CD4-positive, alpha-beta memory T cell (primary cell): Measurements from ENCODE around the gene PTGES. TPM values are rescaled to one million over a fixed set of nuclear protein-coding genes. Genes with fewer than 3 reads are reported as not detected.
"Not testable (repeated sequence)": the region's sequence is repeated elsewhere in the genome, so short reads cannot be mapped to it uniquely, and the experiment has no call there.

Source experiments
- CTCF ChIA-PET: fragments of 350-600 bp; sonication (Branson Sonifier 250); formaldehyde crosslinking; loops from one replicate; lab custom pipeline; 2021; ENCODE audit warnings: inconsistent platforms; ENCODE audit not compliant: partially characterized antibody; lab: Charles Lee
- POLR2A ChIA-PET: fragments of 350-600 bp; sonication (Branson Sonifier 250); formaldehyde crosslinking; loops from one replicate; lab custom pipeline; 2021; ENCODE audit not compliant: partially characterized antibody; lab: Charles Lee
- DNase-seq, 5 donors: peaks; one replicate each; pipeline versions ENCODE4 v3.0.0 to v3.0.0-alpha.2; 2020 to 2022; ENCODE audit warnings: mixed read lengths in 1 of 5
- H3K27ac ChIP-seq: one replicate; pipeline ENCODE4 v1.7.0; 2013; ENCODE audit warnings: low read depth, low read length
- H3K27me3 ChIP-seq: 2 replicates; pipeline ENCODE4 v1.7.0; 2013; ENCODE audit warnings: mild to moderate bottlenecking, low read length, moderate library complexity; ENCODE audit not compliant: insufficient read depth
- H3K36me3 ChIP-seq: 2 replicates; pipeline ENCODE4 v1.7.0; 2013; ENCODE audit warnings: mild to moderate bottlenecking, low read length, moderate library complexity; ENCODE audit not compliant: insufficient read depth
- H3K4me1 ChIP-seq: 2 replicates; pipeline ENCODE4 v1.7.0; 2013; ENCODE audit warnings: mild to moderate bottlenecking, low read length, moderate library complexity; ENCODE audit not compliant: insufficient read depth
- H3K4me3 ChIP-seq, 2 donors: one replicate each; pipeline ENCODE4 v1.7.0; 2013; ENCODE audit warnings: low read length in 2 of 2, mild to moderate bottlenecking in 1 of 2
- H3K9me3 ChIP-seq, 2 donors: one replicate each; pipeline ENCODE4 v1.7.0; 2013; ENCODE audit warnings: low read length in 2 of 2, control low read depth in 1 of 2; ENCODE audit not compliant: control insufficient read depth in 1 of 2
- H3K27ac Mint-ChIP-seq, 7 donors: one replicate each; pipeline ENCODE4 v1.8.0; 2020 to 2021; ENCODE audit warnings: mixed read lengths in 7 of 7, mild to moderate bottlenecking in 6 of 7, inconsistent platforms in 3 of 7, moderate library complexity in 3 of 7
- H3K27me3 Mint-ChIP-seq, 2 donors: one replicate each; pipeline ENCODE4 v1.8.0; 2020 to 2021; ENCODE audit warnings: mixed read lengths in 2 of 2
- H3K36me3 Mint-ChIP-seq, 2 donors: one replicate each; pipeline ENCODE4 v1.8.0; 2020 to 2021; ENCODE audit warnings: mixed read lengths in 2 of 2, inconsistent platforms in 1 of 2, mild to moderate bottlenecking in 1 of 2
- H3K4me1 Mint-ChIP-seq, 4 donors: one replicate each; pipeline ENCODE4 v1.8.0; 2020 to 2021; ENCODE audit warnings: mixed read lengths in 4 of 4, mild to moderate bottlenecking in 1 of 4
- H3K4me3 Mint-ChIP-seq, 8 donors: one replicate each; pipeline ENCODE4 v1.8.0; 2020 to 2021; ENCODE audit warnings: mixed read lengths in 8 of 8, mild to moderate bottlenecking in 7 of 8, moderate library complexity in 6 of 8, inconsistent platforms in 3 of 8
- H3K9me3 Mint-ChIP-seq, 8 donors: one replicate each; pipeline ENCODE4 v1.8.0; 2020 to 2021; ENCODE audit warnings: mixed read lengths in 8 of 8, mild to moderate bottlenecking in 5 of 8, inconsistent platforms in 3 of 8, moderate library complexity in 1 of 8
- intact Hi-C: fragments of 100-400 bp; cut with micrococcal nuclease; formaldehyde crosslinking; loops from one replicate; pipeline ENCODE4 v1.15.1; 2023
- polyA plus RNA-seq, 2 donors: library from polyadenylated mRNA; unstranded; fragments of 300-500 nt; fragmentation: Illumina TruSeq; gene quantifications; one replicate each; pipeline ENCODE4 v1.2.3, GENCODE V29; 2021
- total RNA-seq, 2 experiments: library from RNA; stranded (reverse); gene quantifications; one replicate each; pipeline ENCODE4 v1.2.3, GENCODE V29; 2021

PTGES gene
- total and polyA plus RNA-seq, 4 experiments from 2014 or later, result not detected

DNA sequence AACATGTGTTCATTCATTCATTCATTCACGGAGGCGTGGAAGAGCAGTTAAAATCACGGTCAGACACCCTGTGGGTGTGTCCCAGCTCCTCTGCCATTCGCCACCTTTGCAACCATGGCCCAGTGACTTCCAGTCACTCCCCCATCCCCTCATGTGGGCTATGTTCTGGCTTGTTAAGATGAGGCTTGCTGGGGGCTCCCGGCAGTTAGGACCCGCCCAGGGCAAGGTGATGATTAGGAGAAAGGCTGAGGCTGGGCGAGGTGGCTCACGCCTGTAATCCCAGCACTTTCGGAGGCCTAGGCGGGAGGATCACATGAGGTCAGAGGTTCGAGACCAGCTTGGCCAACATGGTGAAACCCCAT lies 24.9 kb upstream of the PTGES start:
- Mint-ChIP-seq H3K4me3 (peak overlapping the region in 2 of 8 donors; percentile 44 to 56), H3K27me3 (peaks cover 10 to 12% of the 10 kb centered on the region in 2 donors), H3K36me3 (no peaks in the 10 kb centered on the region), H3K4me1 (peaks cover 2 to 10% (median 7%) of the 10 kb centered on the region in 4 donors), H3K27ac (no peak overlapping the region), H3K9me3 (no peaks in the 10 kb centered on the region)
- H3K27ac ChIP-seq, result no peak overlapping the region
- no peak overlapping the region for H3K4me3 ChIP-seq
- POLR2A ChIA-PET, result interaction anchor here (0.8 kb wide), 1 partner anchor 39 kb away, joined by 4 read pairs; no protein-coding TSS in a partner anchor
- H3K27me3 ChIP-seq, result no peaks in the 10 kb centered on the region
- intact Hi-C loops, result no loop called here
- H3K4me1 ChIP-seq, result peaks cover 10% of the 10 kb centered on the region
- no peaks in the 10 kb centered on the region for H3K9me3 ChIP-seq
- CTCF ChIA-PET, result interaction anchor here (1.5 to 3.8 kb wide), 2 partner anchors 40 to 646 kb away, joined by 5 to 17 read pairs; no protein-coding TSS in a partner anchor
- DNase-seq, result no peak
- no peaks in the 10 kb centered on the region for H3K36me3 ChIP-seq

DNA sequence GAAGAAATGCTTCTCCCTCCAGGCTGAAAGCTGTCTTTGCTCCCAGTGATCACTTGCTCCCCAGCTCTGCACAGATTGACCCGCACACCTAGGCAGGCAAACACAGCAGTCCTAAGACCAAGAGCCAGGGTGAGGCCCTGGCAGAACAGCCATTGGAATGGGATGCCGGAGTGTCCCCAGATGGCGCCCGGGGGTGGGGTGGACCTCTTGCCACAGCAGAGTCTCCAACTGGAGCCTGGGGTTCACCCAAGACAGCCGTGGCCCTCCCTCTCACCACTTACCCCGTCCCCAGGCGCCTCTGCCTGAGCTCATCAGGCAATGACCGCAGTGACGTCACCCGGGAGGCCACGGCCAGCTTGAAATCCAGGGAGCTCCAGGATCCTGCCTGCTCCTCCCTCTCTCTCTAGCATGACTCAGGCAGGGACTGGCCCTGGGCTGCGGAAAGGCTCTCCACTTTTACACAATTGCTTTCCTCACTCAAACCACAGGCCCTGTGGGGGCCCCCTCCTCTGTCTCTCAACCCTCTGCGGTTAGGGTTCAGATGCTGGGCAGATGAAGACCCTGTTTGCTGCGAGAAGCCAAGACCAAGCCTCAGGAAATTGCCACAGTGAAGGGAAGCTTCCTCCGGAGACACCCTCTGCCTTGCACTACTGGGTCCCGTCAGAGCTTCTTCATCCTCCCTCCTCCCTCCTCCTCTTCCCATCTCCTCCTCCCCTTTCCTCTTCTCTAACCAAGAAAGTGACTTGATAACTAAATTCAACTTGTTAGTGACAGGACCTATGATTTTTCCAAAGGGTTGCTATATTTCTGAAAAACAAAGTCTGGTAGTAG lies 24.3 kb upstream of the PTGES start:
- Histone ChIP-seq H3K4me3 (no peak overlapping the region), H3K9me3 (no peaks in the 10 kb centered on the region), H3K36me3 (no peaks in the 10 kb centered on the region), H3K27ac (no peak overlapping the region), H3K4me1 (peaks cover 10% of the 10 kb centered on the region), H3K27me3 (no peaks in the 10 kb centered on the region)
- CTCF ChIA-PET, result interaction anchor here (1.3 to 3.8 kb wide), 3 partner anchors 39 to 645 kb away, joined by 3 to 17 read pairs (median 5); no protein-coding TSS in a partner anchor
- Mint-ChIP-seq H3K4me1 (peaks cover 2 to 10% (median 7%) of the 10 kb centered on the region in 4 donors), H3K9me3 (no peaks in the 10 kb centered on the region), H3K36me3 (no peaks in the 10 kb centered on the region), H3K4me3 (peak overlapping the region in 2 of 8 donors; percentile 44 to 56), H3K27ac (peak overlapping the region in 2 of 7 donors; percentile 17 to 50), H3K27me3 (peaks cover 10 to 12% of the 10 kb centered on the region in 2 donors)
- POLR2A ChIA-PET, result interaction anchor here (0.8 kb wide), 1 partner anchor 39 kb away, joined by 4 read pairs; no protein-coding TSS in a partner anchor
- peak in 4 of 5 donors; percentile 5 to 75 (median 12) for DNase-seq
- intact Hi-C loops, result no loop called here

DNA sequence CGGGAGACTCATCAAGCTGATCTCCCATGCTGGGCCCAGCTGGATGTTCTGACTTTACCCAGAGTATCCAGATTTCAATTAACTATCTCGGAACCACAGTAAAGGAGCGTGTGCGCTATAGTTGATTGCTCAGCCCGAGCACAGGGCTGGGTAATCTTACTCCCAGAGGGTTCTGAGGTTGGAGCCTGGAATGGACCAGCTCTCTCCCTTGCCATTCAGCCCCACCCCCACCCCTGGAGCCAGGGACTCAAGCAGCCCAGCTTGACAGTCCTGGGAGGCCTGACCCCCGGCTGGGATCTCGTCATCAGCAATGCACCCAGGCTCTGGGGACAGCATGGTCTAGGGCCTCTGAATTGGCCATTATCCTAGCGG lies 23.7 kb upstream of the PTGES start:
- no peaks in the 10 kb centered on the region for H3K9me3 Mint-ChIP-seq
- no peak for DNase-seq
- H3K27me3 Mint-ChIP-seq, result peaks cover 10% of the 10 kb centered on the region in 2 donors
- H3K4me1 ChIP-seq, result peaks cover 10% of the 10 kb centered on the region
- intact Hi-C loops, result no loop called here
- no peak overlapping the region for H3K4me3 Mint-ChIP-seq
- no peak overlapping the region for H3K27ac Mint-ChIP-seq
- ChIA-PET POLR2A (no interaction called here), CTCF (interaction anchor here (1.3 to 3.8 kb wide), 4 partner anchors 13 to 645 kb away, joined by 3 to 17 read pairs (median 6); no protein-coding TSS in a partner anchor)
- H3K9me3 ChIP-seq, result no peaks in the 10 kb centered on the region
- no peaks in the 10 kb centered on the region for H3K27me3 ChIP-seq
- H3K4me1 Mint-ChIP-seq, result peaks cover 2 to 10% (median 7%) of the 10 kb centered on the region in 4 donors
- H3K36me3 ChIP-seq, result no peaks in the 10 kb centered on the region
- H3K4me3 ChIP-seq, result no peak overlapping the region
- no peak overlapping the region for H3K27ac ChIP-seq
- H3K36me3 Mint-ChIP-seq, result no peaks in the 10 kb centered on the region

DNA sequence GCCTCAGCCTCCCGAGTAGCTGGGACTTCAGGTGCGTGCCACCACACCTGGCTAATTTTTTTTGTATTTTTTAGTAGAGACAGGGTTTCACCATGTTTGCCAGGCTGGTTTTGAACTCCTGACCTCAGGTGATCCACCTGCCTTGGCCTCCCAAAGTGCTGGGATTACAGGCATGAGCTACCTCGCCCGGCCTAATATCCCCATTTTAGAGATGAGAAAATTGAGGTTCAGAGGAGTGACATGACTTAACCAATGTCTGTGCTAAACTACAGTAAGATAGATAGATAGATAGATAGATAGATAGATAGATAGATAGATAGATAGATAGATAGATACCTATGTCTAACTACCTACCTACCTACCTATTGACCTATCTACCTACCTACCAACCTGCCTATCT lies 23.3 kb upstream of the PTGES start:
- H3K27ac Mint-ChIP-seq, H3K9me3 Mint-ChIP-seq, H3K27ac ChIP-seq, H3K27me3 Mint-ChIP-seq, POLR2A ChIA-PET, H3K4me3 Mint-ChIP-seq, H3K9me3 ChIP-seq, H3K36me3 ChIP-seq, H3K4me3 ChIP-seq, intact Hi-C loops, H3K36me3 Mint-ChIP-seq, DNase-seq, H3K27me3 ChIP-seq: not testable (repeated sequence)
- CTCF ChIA-PET, result interaction anchor here (1.3 to 3.8 kb wide), 3 partner anchors 14 to 636 kb away, joined by 3 to 17 read pairs (median 7); no protein-coding TSS in a partner anchor
- H3K4me1 ChIP-seq, result peaks cover 10% of the 10 kb centered on the region
- H3K4me1 Mint-ChIP-seq, result peaks cover 2 to 10% (median 7%) of the 10 kb centered on the region in 4 donors

DNA sequence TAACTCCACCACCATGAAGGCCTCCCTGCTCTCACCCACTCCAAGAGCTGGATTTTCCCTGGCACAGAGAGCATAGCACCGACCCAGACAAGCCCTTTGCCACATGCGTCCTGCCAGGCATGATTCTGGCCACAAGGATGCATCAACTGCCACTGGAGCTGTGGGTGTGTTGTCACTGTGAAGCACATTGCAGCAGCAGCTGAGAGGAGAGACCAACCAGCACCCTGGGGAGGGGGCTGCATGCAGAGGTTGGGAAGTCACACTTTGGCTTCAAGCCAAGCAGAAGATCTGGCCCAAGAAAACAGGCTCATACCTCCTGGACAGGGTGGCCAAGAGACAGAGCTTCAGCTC lies 22.6 kb upstream of the PTGES start:
- intact Hi-C loops, result no loop called here
- Mint-ChIP-seq H3K9me3 (no peaks in the 10 kb centered on the region), H3K27me3 (peaks cover 8 to 11% of the 10 kb centered on the region in 2 donors), H3K4me3 (no peak overlapping the region), H3K4me1 (peaks cover 2 to 10% (median 7%) of the 10 kb centered on the region in 4 donors), H3K27ac (peak overlapping the region in 1 of 7 donors; percentile 61), H3K36me3 (no peaks in the 10 kb centered on the region)
- Histone ChIP-seq H3K9me3 (no peaks in the 10 kb centered on the region), H3K27ac (no peak overlapping the region), H3K4me1 (peaks cover 10% of the 10 kb centered on the region), H3K27me3 (no peaks in the 10 kb centered on the region), H3K36me3 (no peaks in the 10 kb centered on the region), H3K4me3 (no peak overlapping the region)
- POLR2A ChIA-PET, result no interaction called here
- DNase-seq, result no peak
- CTCF ChIA-PET, result interaction anchor here (1.2 to 3.8 kb wide), 3 partner anchors 9 to 37 kb away, joined by 4 to 17 read pairs (median 7); no protein-coding TSS in a partner anchor

DNA sequence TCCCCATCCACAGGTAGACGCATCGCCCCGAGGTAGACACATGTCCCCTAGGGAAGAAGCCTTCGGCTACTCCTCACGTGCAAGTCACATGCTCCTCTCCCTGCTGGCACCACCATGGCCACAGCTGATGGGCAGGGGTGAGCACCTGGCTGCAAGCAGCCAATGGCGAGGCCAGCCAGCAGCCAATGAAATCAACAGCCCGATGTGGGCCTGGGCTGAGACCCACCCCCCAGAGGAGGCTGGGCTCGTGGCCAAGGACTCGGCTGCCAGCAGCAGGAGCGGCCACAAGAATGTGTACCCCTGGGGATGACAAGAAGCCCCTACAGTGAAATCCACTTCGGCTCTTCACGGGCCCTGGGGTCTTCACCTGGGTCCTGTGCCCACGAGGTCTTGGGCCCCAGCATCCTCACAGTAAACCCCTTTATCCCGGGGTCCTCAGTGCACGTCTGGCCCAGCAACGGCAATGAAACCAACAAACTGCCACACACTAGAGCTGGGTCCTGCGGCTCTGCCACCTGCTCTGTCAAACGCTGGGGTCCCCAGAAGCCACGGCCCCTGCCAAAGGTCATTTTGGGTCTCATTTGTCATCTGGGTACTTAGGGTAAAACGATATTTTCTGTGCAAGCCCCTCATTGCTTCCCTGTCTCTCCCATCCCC lies 22.1 kb upstream of the PTGES start:
- no peaks in the 10 kb centered on the region for H3K36me3 Mint-ChIP-seq
- no peaks in the 10 kb centered on the region for H3K9me3 Mint-ChIP-seq
- ChIA-PET POLR2A (no interaction called here), CTCF (interaction anchor here (1.2 to 3.8 kb wide), 3 partner anchors 9 to 37 kb away, joined by 4 to 17 read pairs (median 7); no protein-coding TSS in a partner anchor)
- no peak overlapping the region for H3K4me3 Mint-ChIP-seq
- no peak for DNase-seq
- no peak overlapping the region for H3K27ac Mint-ChIP-seq
- H3K36me3 ChIP-seq, result no peaks in the 10 kb centered on the region
- intact Hi-C loops, result no loop called here
- peaks cover 2 to 10% (median 7%) of the 10 kb centered on the region in 4 donors for H3K4me1 Mint-ChIP-seq
- no peaks in the 10 kb centered on the region for H3K27me3 ChIP-seq
- H3K4me3 ChIP-seq, result no peak overlapping the region
- H3K27me3 Mint-ChIP-seq, result peaks cover 8 to 11% of the 10 kb centered on the region in 2 donors
- no peaks in the 10 kb centered on the region for H3K9me3 ChIP-seq
- no peak overlapping the region for H3K27ac ChIP-seq
- peaks cover 10% of the 10 kb centered on the region for H3K4me1 ChIP-seq
